Measurements from ENCODE around the gene SRRM2. TPM values are rescaled to one million over a fixed set of nuclear protein-coding genes. Genes with fewer than 3 reads are reported as not detected.

The SRRM2 gene
- total RNA-seq, 4 donors from 2014 or later, result 545 to 3,500 (median 1,361) TPM

DNA sequence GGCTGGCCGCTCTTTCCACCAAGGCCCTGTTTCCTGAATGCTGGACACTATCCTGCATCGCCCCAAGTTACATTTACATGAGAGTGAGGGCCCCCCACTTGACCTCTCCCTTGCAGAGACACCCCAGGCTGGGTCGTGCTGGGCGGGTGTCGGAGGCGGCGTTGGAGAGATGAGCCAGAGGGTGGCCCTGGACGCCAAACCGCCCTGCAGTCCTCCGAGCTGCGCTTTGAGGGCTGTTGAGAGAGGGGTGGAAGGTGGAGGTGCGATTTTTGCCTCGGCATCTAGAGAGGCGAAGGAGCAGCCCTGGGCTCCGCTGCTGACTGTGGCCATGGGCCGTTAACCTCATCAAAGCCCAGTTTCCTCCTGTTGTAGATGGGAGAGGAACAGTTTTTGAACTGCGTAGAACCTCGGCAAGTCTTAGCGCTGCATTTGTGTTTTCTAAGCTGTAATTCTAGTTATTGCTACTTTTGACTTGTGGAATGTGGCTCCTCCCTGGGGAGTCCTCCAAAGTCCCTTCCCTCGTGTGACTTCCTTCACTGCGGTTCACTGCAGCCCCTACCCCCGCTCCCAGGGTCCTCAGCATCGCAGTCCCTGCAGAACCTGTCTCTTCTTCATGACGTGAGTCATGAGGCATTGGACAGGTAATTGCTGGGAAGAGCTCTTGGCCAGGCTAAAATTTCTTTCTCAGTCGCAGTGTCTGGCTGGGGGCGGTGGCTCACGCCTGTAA is 25.6 kb downstream of the SRRM2 start:
- WGBS, 2 donors (ENCODE audit: low coverage in 1 of 2), result 0 to 9% methylated on average over 2 to 27 of the region's 27 CpGs

DNA sequence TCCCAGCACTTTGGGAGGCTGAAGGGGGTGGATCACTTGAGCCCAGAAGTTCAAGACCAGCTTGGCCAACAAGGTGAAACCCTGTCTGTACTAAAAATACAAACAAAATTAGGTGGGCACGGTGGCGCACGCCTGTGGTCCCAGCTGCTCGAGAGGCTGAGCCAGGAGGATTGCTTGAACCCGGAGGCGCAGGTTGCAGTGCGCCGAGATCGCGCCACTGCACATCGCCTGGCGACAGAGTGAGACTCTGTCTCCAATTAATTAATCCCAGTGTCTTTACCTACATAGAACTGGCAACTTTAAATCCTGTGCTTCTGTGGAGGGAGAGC is 26.2 kb downstream of the SRRM2 start:
- Histone ChIP-seq H3K36me3 (no peaks in the 10 kb centered on the region), H3K27me3 (no peaks in the 10 kb centered on the region), H3K27ac (peak overlapping the region; percentile 99 to 100 (median 100)), H3K4me3 (peak overlapping the region in 2 of 4 donors; percentile 88 to 98), H3K9me3 (no peaks in the 10 kb centered on the region), H3K4me1 (peaks cover 16 to 27% (median 22%) of the 10 kb centered on the region in 4 donors)
- in situ Hi-C loops (cut with MboI; ENCODE audit: low pct_ligation_motif_present in 1 of 4, low pct_unique_long_range_greater_than_20kb in 1 of 4, low sequenced_read_pairs in 3 of 4), result no loop called here
- TF ChIP-seq POLR2A (IDR thresholded peaks at IDR 0.05) (no peak), EP300 (IDR thresholded peaks at IDR 0.05; ENCODE audit: low read depth) (no peak), POLR2AphosphoS5 (IDR thresholded peaks at IDR 0.05) (no peak), CTCF (IDR thresholded peaks at IDR 0.05) (no peak)
- no peak for DNase-seq
- 95 to 98% methylated on average over 8 to 12 of the region's 12 CpGs for WGBS, 2 donors (ENCODE audit: low coverage in 1 of 2)
- intact Hi-C loops (cut with DNase I; ENCODE audit: low total_unique reads), result no loop called here

More for the DNA sequence above, 25.6 kb downstream of the SRRM2 start:
- H3K4me1 ChIP-seq, result peaks cover 16 to 27% (median 22%) of the 10 kb centered on the region in 4 donors
- intact Hi-C loops (cut with DNase I; ENCODE audit: low total_unique reads) (no loop called here), in situ Hi-C loops (cut with MboI; ENCODE audit: low pct_ligation_motif_present in 1 of 4, low pct_unique_long_range_greater_than_20kb in 1 of 4, low sequenced_read_pairs in 3 of 4) (no loop called here)
- DNase-seq, result peak; percentile 39
- H3K4me3 ChIP-seq, result peak overlapping the region; percentile 88 to 98 (median 96)
- TF ChIP-seq POLR2A (IDR thresholded peaks at IDR 0.05) (no peak), CTCF (IDR thresholded peaks at IDR 0.05) (no peak), EP300 (IDR thresholded peaks at IDR 0.05; ENCODE audit: low read depth) (no peak), POLR2AphosphoS5 (IDR thresholded peaks at IDR 0.05) (no peak)
- H3K27me3 ChIP-seq, result no peaks in the 10 kb centered on the region
- no peaks in the 10 kb centered on the region for H3K9me3 ChIP-seq
- H3K36me3 ChIP-seq, result no peaks in the 10 kb centered on the region
- peak overlapping the region; percentile 99 to 100 (median 100) for H3K27ac ChIP-seq

GRCh38 chr16:2779151-2779920 is 26.9 kb downstream of the SRRM2 start:
- TF ChIP-seq POLR2AphosphoS5 (IDR thresholded peaks at IDR 0.05) (no peak), POLR2A (IDR thresholded peaks at IDR 0.05) (no peak)
- intact Hi-C loops (cut with DNase I; ENCODE audit: low total_unique reads) (no loop called here), in situ Hi-C loops (cut with MboI; ENCODE audit: low pct_ligation_motif_present in 1 of 4, low pct_unique_long_range_greater_than_20kb in 1 of 4, low sequenced_read_pairs in 3 of 4) (no loop called here)
- no peak overlapping the region for H3K4me3 ChIP-seq
- H3K27ac ChIP-seq, result no peak overlapping the region
- no peaks in the 10 kb centered on the region for H3K9me3 ChIP-seq
- peaks cover under 1% of the 10 kb centered on the region for H3K27me3 ChIP-seq
- peaks cover 16 to 27% (median 22%) of the 10 kb centered on the region in 4 donors for H3K4me1 ChIP-seq
- no peaks in the 10 kb centered on the region for H3K36me3 ChIP-seq
- DNase-seq, result peak; percentile 6
- 91% methylated on average over 23 of the region's 23 CpGs; no CpG with 5 or more reads in 1 of the 2 donors for WGBS, 2 donors (ENCODE audit: low coverage in 1 of 2)

- no peaks in the 10 kb centered on the region for H3K9me3 ChIP-seq
- no peaks in the 10 kb centered on the region for H3K36me3 ChIP-seq
- DNase-seq, result peak; percentile 6
- intact Hi-C loops (cut with DNase I; ENCODE audit: low total_unique reads), result no loop called here
- in situ Hi-C loops (cut with MboI; ENCODE audit: low pct_ligation_motif_present in 1 of 4, low pct_unique_long_range_greater_than_20kb in 1 of 4, low sequenced_read_pairs in 3 of 4), result no loop called here
- peaks cover 17 to 28% (median 26%) of the 10 kb centered on the region in 4 donors for H3K4me1 ChIP-seq
- TF ChIP-seq POLR2A (IDR thresholded peaks at IDR 0.05) (no peak), CTCF (IDR thresholded peaks at IDR 0.05) (no peak), EP300 (IDR thresholded peaks at IDR 0.05; ENCODE audit: low read depth) (no peak), POLR2AphosphoS5 (IDR thresholded peaks at IDR 0.05) (no peak)
- H3K27ac ChIP-seq, result no peak overlapping the region
- no peak overlapping the region for H3K4me3 ChIP-seq
- peaks cover 9% of the 10 kb centered on the region for H3K27me3 ChIP-seq
- WGBS, 2 donors (ENCODE audit: low coverage in 1 of 2), result 67 to 73% methylated on average over 1 to 17 of the region's 17 CpGs
Measured at GRCh38 chr16:2779978-2780898, 27.8 kb downstream of the SRRM2 start.

Measured in transverse colon (tissue), 4 donors.